Esophagus muscularis mucosa (tissue), 4 donors: Measurements from ENCODE around the gene ARMC12. TPM values are rescaled to one million over a fixed set of nuclear protein-coding genes. Genes with fewer than 3 reads are reported as not detected.

Experiments used
- DNase-seq: peaks from one replicate; pipeline ENCODE4 v3.0.0-alpha.2; 2017; ENCODE audit errors: extremely low spot score
- H3K27ac ChIP-seq, 4 donors: fragments of 200-600 bp; sonication (generic); replicated peaks in 1 of 4; 1 replicate in 3 of 4; 2 replicates in 1 of 4; pipeline ENCODE4 v1.5.1; 2016 to 2019; ENCODE audit warnings: mild to moderate bottlenecking in 1 of 4
- H3K27me3 ChIP-seq, 4 donors: fragments of 200-600 bp; sonication (generic); one replicate each; pipeline versions ENCODE4 v1.5.1 to v1.6.0; 2016 to 2019
- H3K36me3 ChIP-seq, 4 donors: fragments of 200-600 bp; sonication (generic); one replicate each; pipeline ENCODE4 v1.5.1; 2016 to 2019
- H3K4me1 ChIP-seq, 4 donors: fragments of 200-600 bp; sonication (generic); one replicate each; pipeline ENCODE4 v1.5.1; 2016 to 2019
- H3K4me3 ChIP-seq, 4 donors: fragments of 200-600 bp; sonication (generic); 1 replicate in 2 of 4; 2 replicates in 2 of 4; pipeline ENCODE4 v1.5.1; 2016 to 2019; ENCODE audit warnings: mild to moderate bottlenecking in 4 of 4, moderate library complexity in 1 of 4
- H3K9me3 ChIP-seq, 4 donors: fragments of 200-600 bp; sonication (generic); 1 replicate in 3 of 4; 2 replicates in 1 of 4; pipeline ENCODE4 v1.5.1; 2016 to 2019
- CTCF ChIP-seq, 3 experiments: fragments of 200-600 bp in 2 of 3; fragments of 450-650 bp in 1 of 3; sonication (generic) in 2 of 3; IDR thresholded peaks; one replicate each; pipeline ENCODE4 v1.5.1; 2017 to 2019; ENCODE audit warnings: antibody characterized with exemption in 3 of 3, mild to moderate bottlenecking in 2 of 3, moderate library complexity in 1 of 3
- EP300 ChIP-seq: sonication (generic); formaldehyde crosslinking; IDR thresholded peaks from one replicate; pipeline ENCODE4 v1.6.1; 2017; ENCODE audit warnings: antibody characterized with exemption
- POLR2A ChIP-seq: fragments of 450-650 bp; IDR thresholded peaks from one replicate; pipeline ENCODE4 v1.6.1; 2017; ENCODE audit warnings: antibody characterized with exemption, moderate library complexity, mild to moderate bottlenecking, low read depth
- POLR2AphosphoS5 ChIP-seq, 2 donors: sonication (generic); formaldehyde crosslinking; IDR thresholded peaks; one replicate each; pipeline ENCODE4 v1.6.1; 2017; ENCODE audit warnings: antibody characterized with exemption in 2 of 2
- whole genome bisulfite sequencing: methylation state at CpG from one replicate; pipeline ENCODE4 v1.1.5; 2018; 5-methylcytosine and 5-hydroxymethylcytosine counted together
- intact Hi-C: fragments of 100-400 bp; cut with DNase I; formaldehyde crosslinking; loops from one replicate; pipeline ENCODE4 v1.15.1; 2023
- total RNA-seq, 4 donors: library from RNA; depleted of rRNA; stranded (reverse); fragments of >200 nt; gene quantifications; one replicate each; pipeline versions ENCODE4 v1.1.0 to v1.2.1, GENCODE V29; 2016

The ARMC12 gene
- total RNA-seq, 4 donors from 2014 or later, result 0.50 to 1.0 (median 0.83) TPM; not detected in 1

GRCh38 chr6:35747877-35748276 lies 11.0 kb downstream of the ARMC12 start:
- intact Hi-C loops, result no loop called here

GRCh38 chr6:35750557-35750956 lies 13.7 kb downstream of the ARMC12 start:
- no peaks in the 10 kb centered on the region for H3K4me1 ChIP-seq
- H3K27ac ChIP-seq, result no peak overlapping the region
- DNase-seq, result no peak
- no peaks in the 10 kb centered on the region for H3K9me3 ChIP-seq
- H3K4me3 ChIP-seq, result no peak overlapping the region
- H3K27me3 ChIP-seq, result no peaks in the 10 kb centered on the region
- WGBS, result 90% methylated on average over 7 of the region's 7 CpGs
- no peaks in the 10 kb centered on the region for H3K36me3 ChIP-seq
- intact Hi-C loops, result no loop called here
- TF ChIP-seq EP300, result no peak
- TF ChIP-seq CTCF (IDR thresholded peaks at IDR 0.05), result no peak
- no peak for TF ChIP-seq POLR2AphosphoS5 (IDR thresholded peaks at IDR 0.05)

More at GRCh38 chr6:35747877-35748276, 11.0 kb downstream of the ARMC12 start:
- 88% methylated on average over 1 of the region's 1 CpG for WGBS
- Histone ChIP-seq H3K4me1 (no peaks in the 10 kb centered on the region), H3K4me3 (no peak overlapping the region), H3K9me3 (no peaks in the 10 kb centered on the region), H3K27ac (no peak overlapping the region), H3K27me3 (no peaks in the 10 kb centered on the region), H3K36me3 (no peaks in the 10 kb centered on the region)
- TF ChIP-seq CTCF (IDR thresholded peaks at IDR 0.05), result no peak
- no peak for TF ChIP-seq POLR2A
- no peak for TF ChIP-seq EP300
- no peak for TF ChIP-seq POLR2AphosphoS5 (IDR thresholded peaks at IDR 0.05)
- DNase-seq, result no peak

- intact Hi-C loops, result no loop called here
- H3K4me3 ChIP-seq, result no peak overlapping the region
- H3K27me3 ChIP-seq, result no peaks in the 10 kb centered on the region
- H3K27ac ChIP-seq, result no peak overlapping the region
- H3K9me3 ChIP-seq, result no peaks in the 10 kb centered on the region
- TF ChIP-seq POLR2AphosphoS5 (IDR thresholded peaks at IDR 0.05) (no peak), EP300 (no peak), CTCF (IDR thresholded peaks at IDR 0.05) (no peak), POLR2A (no peak)
- 89% methylated on average over 4 of the region's 4 CpGs for WGBS
- H3K4me1 ChIP-seq, result no peaks in the 10 kb centered on the region
- DNase-seq, result no peak
- H3K36me3 ChIP-seq, result no peaks in the 10 kb centered on the region
Observed at GRCh38 chr6:35751594-35751993, 14.8 kb downstream of the ARMC12 start.

GRCh38 chr6:35752330-35752729 lies 15.5 kb downstream of the ARMC12 start:
- 89% methylated on average over 4 of the region's 4 CpGs for WGBS

More at GRCh38 chr6:35752330-35752729, 15.5 kb downstream of the ARMC12 start:
- Histone ChIP-seq H3K4me3 (no peak overlapping the region), H3K4me1 (no peaks in the 10 kb centered on the region), H3K27me3 (peaks cover 0 to 1% (median 0%) of the 10 kb centered on the region in 4 donors), H3K36me3 (no peaks in the 10 kb centered on the region), H3K27ac (no peak overlapping the region), H3K9me3 (no peaks in the 10 kb centered on the region)
- TF ChIP-seq CTCF (IDR thresholded peaks at IDR 0.05), result no peak
- TF ChIP-seq EP300, result no peak
- TF ChIP-seq POLR2AphosphoS5 (IDR thresholded peaks at IDR 0.05), result no peak
- no peak for TF ChIP-seq POLR2A
- intact Hi-C loops, result no loop called here
- DNase-seq, result no peak
